Activated CD8-positive, alpha-beta memory T cell treated with anti-CD3 and anti-CD28 coated beads for 1 hour (primary cell): Measurements from ENCODE around the gene SEMA3G.
A peak's percentile ranks its signal among the peaks of the same experiment; 100 is the strongest.

Experiments used
- DNase-seq, 2 donors: peaks; one replicate each; pipeline ENCODE4 v3.0.0-alpha.2; 2020; ENCODE audit warnings: low read depth in 1 of 2; ENCODE audit errors: extremely low read depth in 1 of 2

Gene SEMA3G

GRCh38 chr3:52454250-52454937 lies 9.5 kb upstream of the SEMA3G start:
- DNase-seq: no peak

- DNase-seq: no peak
These were observed 8.8 kb upstream of the SEMA3G start, which contains the start of gene TNNC1 for GRCh38 chr3:52453496-52454249. Gene TNNC1, minus strand, starts transcription at chr3:52454041. Its CDS starts 26 bp downstream, at chr3:52454015.

GRCh38 chr3:52452570-52453221 lies 7.8 kb upstream of the SEMA3G start:
- no peak for DNase-seq

- no peak for DNase-seq
These were observed 7.2 kb upstream of the SEMA3G start for GRCh38 chr3:52452126-52452525.

- no peak for DNase-seq
These were observed 6.6 kb upstream of the SEMA3G start for GRCh38 chr3:52451237-52452083.

- no peak for DNase-seq
These were observed 5.8 kb upstream of the SEMA3G start for GRCh38 chr3:52450489-52451236.

GRCh38 chr3:52447512-52448355 lies 2.8 kb upstream of the SEMA3G start:
- DNase-seq: no peak

- DNase-seq: peak; percentile 51 to 54
These were observed 2.0 kb upstream of the SEMA3G start for GRCh38 chr3:52446631-52447511.

- no peak for DNase-seq
These were observed 1.1 kb upstream of the SEMA3G start for GRCh38 chr3:52446042-52446441.

GRCh38 chr3:52443791-52444687 lies 864 bp downstream of the SEMA3G start:
- no peak for DNase-seq

- no peak for DNase-seq
These were observed 1.7 kb downstream of the SEMA3G start for GRCh38 chr3:52443268-52443610.

- DNase-seq: no peak
These were observed 2.3 kb downstream of the SEMA3G start for GRCh38 chr3:52442409-52443267.

GRCh38 chr3:52441772-52442332 lies 3.1 kb downstream of the SEMA3G start:
- no peak for DNase-seq

- DNase-seq: no peak
These were observed 3.7 kb downstream of the SEMA3G start for GRCh38 chr3:52441091-52441771.

GRCh38 chr3:52440671-52441070 lies 4.2 kb downstream of the SEMA3G start:
- no peak for DNase-seq

GRCh38 chr3:52440249-52440551 lies 4.7 kb downstream of the SEMA3G start:
- DNase-seq: no peak
